Colonic mucosa (tissue), 4 donors: Measurements from ENCODE around the gene SPINK7. TPM values are rescaled to one million over a fixed set of nuclear protein-coding genes. Genes with fewer than 3 reads are reported as not detected.
"Not testable (repeated sequence)": the region's sequence is repeated elsewhere in the genome, so short reads cannot be mapped to it uniquely, and the experiment has no call there.

ENCODE experiments used
- DNase-seq: peaks from one replicate; pipeline ENCODE4 v3.0.0-alpha.2; 2020
- H3K27ac ChIP-seq: fragments of 200-600 bp; one replicate; pipeline ENCODE4 v1.8.0; 2021
- H3K27me3 ChIP-seq: fragments of 200-600 bp; one replicate; pipeline ENCODE4 v1.8.0; 2021
- H3K36me3 ChIP-seq: fragments of 200-600 bp; one replicate; pipeline ENCODE4 v1.8.0; 2021
- H3K4me1 ChIP-seq: fragments of 200-600 bp; one replicate; pipeline ENCODE4 v1.8.0; 2021; ENCODE audit warnings: mild to moderate bottlenecking
- H3K4me3 ChIP-seq: fragments of 200-600 bp; one replicate; pipeline ENCODE4 v1.8.0; 2021
- H3K9ac ChIP-seq, 2 donors: one replicate each; pipeline ENCODE4 v1.7.0; 2013; ENCODE audit warnings: control low read depth in 2 of 2, low read depth in 2 of 2, low read length in 2 of 2
- H3K9me3 ChIP-seq: fragments of 200-600 bp; one replicate; pipeline ENCODE4 v1.8.0; 2021
- CTCF ChIP-seq: fragments of 200-600 bp; IDR thresholded peaks from one replicate; pipeline ENCODE4 v1.8.0; 2022; ENCODE audit warnings: antibody characterized with exemption, mild to moderate bottlenecking
- intact Hi-C: fragments of 100-400 bp; cut with DNase I; formaldehyde crosslinking; loops from one replicate; pipeline ENCODE4 v1.14.1; 2022
- total RNA-seq, 2 donors: library from RNA; stranded (reverse); fragmentation: NEBNext Ultra II Directional in 1 of 2; extraction: Animal tissue kit (Norgen Biotek cat#: 25700) in 1 of 2; gene quantifications; one replicate each; pipeline ENCODE4 v1.2.1, GENCODE V29; 2021
- donor health status: healthy.
- donor health status: DM: no; HTN: no; CAD: no.
- donor health status: DM: no; HTN: no; CAD: no.

The SPINK7 gene
- not detected for total RNA-seq

- Histone ChIP-seq H3K9ac (no peak within 1 kb of the TSS), H3K36me3 (no peaks in the 10 kb centered on the region), H3K4me3 (no peak within 1 kb of the TSS), H3K4me1 (no peaks in the 10 kb centered on the region), H3K27me3 (no peaks in the 10 kb centered on the region), H3K27ac (no peak within 1 kb of the TSS), H3K9me3 (no peaks in the 10 kb centered on the region)
- TF ChIP-seq CTCF = no peak
- intact Hi-C loops = no loop called here
- no peak for DNase-seq
Measured at GRCh38 chr5:148312153-148312552, at the start of gene SPINK7. TSS of gene SPINK7 (plus strand) at chr5:148312423. CDS start at chr5:148312484, 61 bp downstream.

- no peaks in the 10 kb centered on the region for H3K4me1 ChIP-seq
- no peak for TF ChIP-seq CTCF
- no peaks in the 10 kb centered on the region for H3K36me3 ChIP-seq
- no peak overlapping the region for H3K9ac ChIP-seq
- H3K27me3 ChIP-seq = no peaks in the 10 kb centered on the region
- H3K27ac ChIP-seq = no peak overlapping the region
- DNase-seq = no peak
- intact Hi-C loops = no loop called here
- H3K9me3 ChIP-seq = no peaks in the 10 kb centered on the region
- no peak overlapping the region for H3K4me3 ChIP-seq
Measured at GRCh38 chr5:148267962-148268361, 44.3 kb upstream of the SPINK7 start.

GRCh38 chr5:148268566-148268965 is 43.7 kb upstream of the SPINK7 start, which contains the start of gene SPINK13:
TSS of gene SPINK13 (plus strand) at chr5:148268794. CDS start at chr5:148270073, 1,279 bp downstream.
- Histone ChIP-seq H3K36me3 (no peaks in the 10 kb centered on the region), H3K27me3 (no peaks in the 10 kb centered on the region), H3K4me1 (no peaks in the 10 kb centered on the region), H3K9ac (no peak within 1 kb of the TSS), H3K9me3 (no peaks in the 10 kb centered on the region), H3K27ac (no peak within 1 kb of the TSS), H3K4me3 (no peak within 1 kb of the TSS)
- DNase-seq = no peak
- TF ChIP-seq CTCF = no peak
- intact Hi-C loops = no loop called here

DNA sequence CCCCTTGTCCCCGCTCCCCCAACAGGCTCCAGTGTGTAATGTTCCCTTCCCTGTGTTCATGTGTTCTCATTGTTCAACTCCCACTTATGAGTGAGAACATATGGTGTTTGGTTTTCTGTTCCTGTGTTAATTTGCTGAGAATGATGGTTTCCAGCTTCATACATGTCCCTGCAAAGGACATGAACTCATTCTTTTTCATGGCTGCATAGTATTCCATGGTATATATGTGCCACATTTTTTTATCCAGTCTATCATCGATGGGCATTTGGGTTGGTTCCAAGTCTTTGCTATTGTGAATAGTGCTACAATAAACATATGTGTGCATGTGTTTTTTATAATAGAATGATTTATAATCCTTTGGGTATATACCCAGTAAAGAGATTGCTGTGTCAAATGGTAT is 37.1 kb upstream of the SPINK7 start:
- H3K4me3 ChIP-seq, H3K9me3 ChIP-seq, H3K36me3 ChIP-seq, H3K27me3 ChIP-seq, H3K27ac ChIP-seq, DNase-seq, H3K4me1 ChIP-seq, intact Hi-C loops, H3K9ac ChIP-seq: not testable (repeated sequence)

- H3K9ac ChIP-seq, H3K9me3 ChIP-seq, H3K27ac ChIP-seq, DNase-seq, H3K4me3 ChIP-seq, H3K4me1 ChIP-seq, intact Hi-C loops, H3K27me3 ChIP-seq, H3K36me3 ChIP-seq: not testable (repeated sequence)
Measured at GRCh38 chr5:148280893-148281292, 31.3 kb upstream of the SPINK7 start.

GRCh38 chr5:148281336-148281735 is 30.9 kb upstream of the SPINK7 start:
- H3K27ac ChIP-seq = not testable (repeated sequence)

DNA sequence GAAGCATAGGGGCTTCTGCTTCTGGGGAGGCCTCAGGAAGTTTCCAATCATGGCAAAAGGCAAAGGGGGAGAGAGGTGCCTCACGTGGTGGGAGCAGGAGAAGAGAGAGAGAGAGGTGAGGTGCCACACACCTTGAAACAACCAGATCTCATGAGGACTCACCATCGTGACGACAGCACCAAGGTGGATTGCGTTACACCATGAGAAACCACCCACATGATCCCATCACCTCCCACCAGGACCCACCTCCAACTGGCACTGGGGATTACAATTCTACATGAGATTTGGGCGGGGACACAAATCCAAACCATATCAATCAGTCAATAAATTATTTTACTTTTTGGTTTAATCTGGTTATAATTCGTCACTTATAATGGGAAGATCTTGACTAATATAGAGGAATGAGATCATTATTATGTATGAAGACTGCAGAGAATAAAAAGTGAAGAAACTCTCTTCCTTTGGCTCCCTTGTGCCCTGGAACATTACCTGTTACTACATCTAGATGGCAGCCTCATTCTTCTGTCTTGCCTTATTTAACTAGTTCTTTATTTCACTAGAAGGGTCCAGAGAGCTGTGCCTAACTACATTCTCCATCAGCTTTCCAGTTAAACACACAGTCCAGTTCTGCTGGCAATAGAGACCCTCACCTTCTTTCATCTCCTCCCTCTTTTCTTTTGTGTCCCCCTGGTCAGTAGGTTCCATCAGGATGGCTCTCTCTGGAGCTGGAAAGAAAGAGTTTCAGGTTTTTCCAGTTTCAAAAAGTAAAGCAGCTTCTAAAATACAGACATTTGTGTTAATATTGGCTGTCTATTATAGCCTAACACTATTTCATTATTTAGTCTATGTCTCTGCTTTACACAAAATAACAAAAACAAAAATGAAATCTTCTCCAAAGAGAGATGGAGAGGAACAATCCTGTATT is 21.7 kb upstream of the SPINK7 start:
- Histone ChIP-seq H3K27ac (no peak overlapping the region), H3K4me3 (no peak overlapping the region), H3K9ac (no peak overlapping the region), H3K36me3 (no peaks in the 10 kb centered on the region), H3K9me3 (no peaks in the 10 kb centered on the region), H3K27me3 (no peaks in the 10 kb centered on the region), H3K4me1 (no peaks in the 10 kb centered on the region)
- peak; percentile 33 for TF ChIP-seq CTCF
- DNase-seq = no peak
- intact Hi-C loops = no loop called here

More at GRCh38 chr5:148281336-148281735, 30.9 kb upstream of the SPINK7 start:
- DNase-seq, intact Hi-C loops, H3K4me3 ChIP-seq, H3K4me1 ChIP-seq, H3K27me3 ChIP-seq, H3K9me3 ChIP-seq, H3K36me3 ChIP-seq, H3K9ac ChIP-seq: not testable (repeated sequence)
